DMS53 treated with DMSO at 0.1 percent for 48 hours (cell line): ENCODE data around the gene KLRF1.
A peak's percentile ranks its signal among the peaks of the same experiment; 100 is the strongest.

Source experiments
- DNase-seq: peaks from one replicate; lab custom pipeline; 2025; ENCODE audit not compliant: unreplicated experiment; lab: John Stamatoyannopoulos, UW

Gene KLRF1

DNA sequence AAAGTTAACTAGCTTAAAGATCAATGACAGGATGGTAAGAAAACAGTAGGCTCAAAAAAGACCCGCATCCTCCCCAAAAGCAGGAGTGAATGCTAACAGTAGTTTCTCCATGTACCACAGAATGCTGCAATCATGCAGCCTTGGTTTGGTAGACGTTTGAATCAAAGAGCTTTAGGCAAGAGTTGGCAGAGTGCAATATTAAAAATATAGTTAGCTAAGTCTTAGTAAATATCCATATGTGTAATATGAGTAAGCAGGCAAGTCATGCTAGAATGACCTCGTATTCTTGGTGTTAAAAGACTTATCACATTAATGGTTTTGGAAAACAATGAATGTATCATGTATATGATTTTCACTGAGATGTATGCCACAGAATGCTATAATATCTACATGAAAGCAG, 18.8 kb upstream of the KLRF1 start:
- DNase-seq, result peak; percentile 29

DNA sequence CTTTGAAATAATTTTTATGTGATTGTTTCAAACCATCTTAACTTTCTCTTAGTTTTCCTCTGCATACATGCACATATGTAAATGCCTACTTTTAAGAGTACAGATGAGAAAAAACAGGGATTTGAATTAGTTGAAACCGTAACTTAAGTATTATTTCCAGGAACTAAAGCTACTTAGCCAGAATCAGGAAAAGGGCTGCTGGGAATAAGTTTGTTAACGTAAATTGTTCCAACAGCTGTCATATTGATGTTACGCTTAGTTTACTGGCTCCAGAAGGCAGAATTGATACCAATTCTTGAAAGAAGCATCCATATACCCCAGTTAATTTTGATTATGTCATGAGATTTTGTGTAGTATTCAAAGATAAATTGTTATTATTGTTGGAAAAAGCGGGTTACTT, 17.9 kb upstream of the KLRF1 start:
- no peak for DNase-seq

DNA sequence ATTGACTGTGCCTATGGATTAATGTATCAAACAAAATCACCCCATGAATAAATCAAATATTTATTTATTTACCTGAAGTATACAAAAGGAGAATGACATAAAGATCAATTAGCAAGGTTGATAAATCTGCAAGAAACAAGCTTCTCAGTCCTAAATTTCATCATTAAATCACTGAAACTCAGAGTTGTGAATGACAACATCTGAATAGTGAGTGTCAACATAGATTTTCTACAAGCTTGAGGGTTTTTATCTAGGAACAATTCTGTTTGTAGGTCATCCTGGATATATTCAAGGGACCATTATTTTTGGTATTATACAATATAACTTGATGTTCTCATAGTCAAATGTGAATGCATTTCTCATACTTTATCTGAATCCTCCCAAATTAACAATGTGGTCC, 17.4 kb upstream of the KLRF1 start:
- no peak for DNase-seq

DNA sequence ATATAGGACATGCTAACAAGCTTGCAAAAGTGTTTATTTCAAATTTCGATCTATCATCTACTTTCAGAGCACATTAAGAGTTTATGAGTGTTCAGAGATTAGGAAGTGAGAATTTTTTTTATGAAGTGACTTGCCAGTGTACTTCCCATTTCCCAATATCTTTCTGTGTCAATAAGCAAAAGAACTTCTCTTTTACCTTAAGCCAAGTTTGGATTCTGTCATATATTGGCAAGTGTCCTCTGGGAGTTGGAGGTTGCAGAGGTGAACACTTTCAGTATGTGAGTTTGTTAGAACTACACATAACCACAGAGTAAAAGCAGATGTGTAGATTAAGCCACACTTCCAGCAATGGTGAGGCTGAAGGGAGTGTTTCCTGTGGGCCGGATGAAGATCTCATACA, 16.6 kb upstream of the KLRF1 start:
- DNase-seq, result no peak

DNA sequence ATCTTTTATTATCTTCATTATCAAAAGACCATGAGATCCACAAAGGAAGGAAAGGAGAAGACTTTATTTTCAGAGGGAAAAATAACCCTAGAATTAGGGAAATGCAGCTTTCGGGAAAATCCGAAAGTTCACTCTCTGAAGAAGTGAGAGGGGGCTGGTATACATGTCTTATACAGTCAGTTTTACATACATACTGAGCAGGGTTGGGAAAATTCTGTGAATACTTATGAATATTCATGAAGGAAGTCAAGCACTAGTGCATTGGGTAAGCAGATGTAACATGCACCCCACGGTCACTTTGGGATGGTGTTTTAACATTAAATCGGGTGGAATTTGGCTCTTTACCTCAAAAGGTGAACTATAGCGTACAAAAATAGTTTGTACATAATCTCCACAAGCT, 15.7 kb upstream of the KLRF1 start:
- DNase-seq, result no peak

- peak; percentile 80 for DNase-seq
Observed at GRCh38 chr12:9813821-9814798, 13.2 kb upstream of the KLRF1 start.

DNA sequence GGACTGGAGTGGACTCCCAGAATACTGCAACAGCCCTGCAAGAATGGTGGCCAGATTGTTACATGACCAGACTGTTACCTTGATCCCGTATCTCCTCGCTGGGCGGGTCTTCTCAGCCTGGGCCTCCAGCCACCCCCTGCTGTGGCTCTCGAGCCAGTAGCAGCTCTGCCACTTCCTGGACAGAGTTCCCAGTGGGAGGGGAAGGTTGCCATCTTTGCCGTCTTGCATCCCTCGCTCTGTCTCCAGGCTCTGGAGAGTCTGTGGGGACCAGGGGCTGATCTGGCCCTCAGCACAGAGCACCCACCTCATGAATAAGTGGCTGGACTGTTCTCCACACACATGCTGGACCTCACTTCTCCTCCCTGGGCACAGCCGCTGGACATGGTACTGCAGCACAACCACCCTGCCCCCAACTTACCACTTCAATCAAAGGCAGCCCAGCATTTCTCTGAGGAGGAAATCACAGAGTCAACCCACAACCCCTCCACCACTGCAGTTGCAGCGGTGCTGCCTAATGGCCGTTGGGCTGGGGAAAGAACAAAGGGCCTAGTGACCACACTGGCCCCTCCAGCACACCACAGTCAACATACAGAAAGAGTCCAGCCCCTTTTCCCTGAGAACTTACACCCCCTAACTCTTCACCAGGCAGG, 6.9 kb upstream of the KLRF1 start:
- DNase-seq, result no peak

DNA sequence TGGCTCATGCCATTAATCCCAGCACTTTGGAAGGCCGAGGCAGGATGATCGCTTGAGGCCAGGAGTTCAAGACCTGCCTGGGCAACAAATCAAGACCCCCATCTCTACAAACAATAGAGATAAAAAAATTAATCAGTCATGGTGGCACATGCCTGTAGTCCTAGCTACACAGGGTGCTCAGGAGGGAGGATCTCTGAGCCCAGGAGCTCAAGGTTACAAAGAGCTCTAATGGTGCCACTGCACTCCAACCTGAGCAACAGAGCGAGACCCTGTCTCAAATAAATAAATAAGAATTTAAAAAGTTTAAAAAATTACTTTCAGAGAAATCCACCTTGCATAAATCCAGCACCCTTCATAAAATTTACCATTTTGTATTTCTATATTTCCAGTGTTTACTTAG, 2.2 kb downstream of the KLRF1 start:
- no peak for DNase-seq

DNA sequence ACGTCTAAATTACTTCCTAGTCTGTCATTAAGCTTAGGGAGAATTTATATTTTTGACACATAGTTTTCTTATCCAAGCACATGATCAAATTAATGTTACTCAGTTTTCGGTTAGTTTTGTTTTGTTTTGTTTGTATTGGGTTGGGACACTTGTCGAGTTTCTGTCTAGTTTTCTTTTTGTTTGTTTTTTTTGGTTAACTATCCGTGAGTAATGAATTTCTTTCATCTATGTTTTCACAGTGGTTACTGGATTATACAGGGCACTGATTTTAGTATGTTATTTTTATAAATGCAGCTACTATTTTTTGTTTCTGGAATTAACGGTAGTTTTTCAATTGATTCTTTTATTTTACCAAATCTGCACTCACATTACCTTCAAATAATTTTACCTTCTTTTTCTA, 2.7 kb downstream of the KLRF1 start:
- DNase-seq, result no peak

GRCh38 chr12:9831720-9832119, 4.4 kb downstream of the KLRF1 start:
- peak; percentile 89 for DNase-seq

DNA sequence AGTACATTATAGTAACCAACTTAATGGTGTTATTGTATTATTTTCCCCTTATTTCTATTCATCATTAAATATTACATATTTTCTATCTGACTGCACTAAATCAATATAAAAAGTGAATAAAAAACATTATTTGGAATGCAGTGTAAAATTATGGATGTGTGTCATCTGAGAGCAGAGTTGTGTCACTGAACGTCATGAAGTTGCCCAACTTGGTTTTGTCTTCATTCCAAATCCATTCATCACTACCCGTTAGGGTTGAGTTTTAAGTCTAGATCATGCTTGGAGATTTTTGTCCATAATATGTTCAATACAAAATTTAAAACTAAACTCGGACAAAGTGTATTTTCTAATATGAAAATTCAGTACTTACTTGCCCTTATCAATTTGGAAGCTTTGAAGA, 16.1 kb downstream of the KLRF1 start:
- DNase-seq, result no peak

- DNase-seq, result no peak
Observed at GRCh38 chr12:9848899-9849298, 21.6 kb downstream of the KLRF1 start.

DNA sequence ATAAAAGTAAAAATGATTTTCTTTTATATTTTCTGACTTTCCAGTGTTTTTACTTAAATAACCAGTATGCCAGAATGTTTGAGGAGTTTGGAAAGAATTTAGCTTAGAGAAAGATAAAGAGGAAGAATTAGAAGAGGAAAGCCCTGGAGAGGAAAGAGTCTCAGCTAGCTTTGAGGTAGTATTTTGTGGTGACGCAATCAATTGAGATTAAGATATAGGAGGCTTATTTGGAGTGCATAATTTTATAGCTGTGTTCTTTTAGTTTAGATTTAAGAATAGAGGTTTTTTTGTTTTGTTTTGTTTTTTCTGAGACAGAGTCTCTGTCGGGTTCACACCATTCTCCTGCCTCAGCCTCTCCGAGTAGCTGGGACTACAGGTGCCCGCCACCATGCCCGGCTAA, 23.8 kb downstream of the KLRF1 start:
- DNase-seq, result no peak

GRCh38 chr12:9851927-9852326, 24.6 kb downstream of the KLRF1 start:
- DNase-seq, result no peak

GRCh38 chr12:9856151-9856550, 28.9 kb downstream of the KLRF1 start:
- no peak for DNase-seq

DNA sequence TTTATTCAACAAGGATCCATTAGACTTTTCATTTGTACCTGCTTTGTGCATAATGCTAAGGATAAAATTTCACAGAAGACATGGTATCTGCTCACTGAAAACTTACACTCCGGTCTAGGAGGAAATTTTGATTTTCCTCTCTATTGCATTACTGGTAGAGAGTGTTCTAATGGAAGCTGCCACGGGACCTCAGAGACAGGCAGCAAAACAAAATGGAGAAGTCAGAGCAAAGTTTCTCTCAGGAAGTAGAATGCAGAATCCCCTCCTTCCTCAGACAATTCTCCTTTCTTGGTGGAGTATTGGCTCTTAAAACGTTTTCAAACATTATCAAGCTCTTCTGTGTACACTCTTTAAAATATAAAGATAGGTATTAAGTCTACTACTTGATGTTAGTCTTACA, 29.6 kb downstream of the KLRF1 start:
- DNase-seq, result no peak

DNA sequence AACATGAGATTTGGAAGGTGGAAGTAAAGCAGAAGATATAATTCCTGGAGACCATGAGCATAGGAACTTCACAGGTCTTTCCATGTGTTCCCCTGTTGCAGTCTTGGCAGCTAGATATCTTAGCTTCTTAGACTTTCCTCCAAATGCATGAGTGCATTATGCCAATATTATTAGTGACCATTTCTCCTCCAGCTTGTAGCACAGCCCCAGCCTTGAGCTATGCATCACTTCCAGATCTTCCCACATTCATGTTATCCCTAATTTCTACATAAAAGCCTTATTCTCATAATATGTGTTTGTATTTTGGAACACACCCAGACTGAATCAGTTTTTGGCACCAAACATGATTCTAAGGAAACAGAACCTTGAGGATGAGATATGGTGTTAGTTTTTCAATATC, 30.9 kb downstream of the KLRF1 start:
- DNase-seq, result no peak

- peak; percentile 67 for DNase-seq
Observed at GRCh38 chr12:9864913-9865675, 37.8 kb downstream of the KLRF1 start.

- DNase-seq, result peak; percentile 82
Observed at GRCh38 chr12:9866860-9867269, 39.6 kb downstream of the KLRF1 start.

GRCh38 chr12:9867531-9867930, 40.2 kb downstream of the KLRF1 start:
- peak; percentile 73 for DNase-seq

DNA sequence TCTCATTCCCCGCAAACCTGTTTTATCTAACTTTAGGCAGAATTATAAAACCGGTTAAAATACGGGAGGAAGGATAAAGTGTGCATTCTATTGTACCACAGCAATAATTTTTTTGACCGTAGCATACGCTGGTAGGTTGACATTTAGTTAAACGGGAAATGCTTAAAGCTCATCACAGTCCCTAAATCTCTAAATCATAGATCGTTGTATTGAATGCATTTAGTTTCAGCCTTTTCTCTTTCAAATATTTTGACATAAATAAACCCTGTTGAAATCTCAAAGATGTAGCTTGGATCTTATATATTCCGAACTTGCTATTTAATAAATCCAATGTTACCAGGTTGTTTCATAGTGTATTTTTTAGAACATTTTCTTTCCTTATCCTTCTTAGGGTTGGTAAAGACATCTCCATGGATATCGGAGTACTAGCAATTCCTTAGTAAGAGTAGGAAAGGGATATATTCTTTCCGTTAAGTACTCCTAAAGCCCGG, 41.1 kb downstream of the KLRF1 start:
- DNase-seq, result peak; percentile 83

DNA sequence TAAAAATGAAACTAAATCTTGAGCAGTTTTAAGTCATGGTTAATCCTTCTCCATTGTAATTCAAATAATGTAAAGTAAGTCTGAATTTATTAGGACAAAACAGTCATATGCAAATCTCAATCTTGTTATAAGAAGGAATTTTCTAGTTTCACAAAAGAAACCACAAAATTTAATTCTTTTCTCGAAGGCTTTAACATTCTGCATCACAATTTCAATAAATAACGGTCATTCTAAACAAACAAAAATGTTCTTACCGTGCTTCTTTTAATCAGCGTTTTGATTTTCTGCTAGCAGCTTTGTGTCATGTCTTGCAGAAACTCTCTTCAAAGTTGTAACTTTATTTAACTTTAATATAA, 41.6 kb downstream of the KLRF1 start:
- DNase-seq, result no peak
